ENCODE measurements around the gene CRTC2.

DNA sequence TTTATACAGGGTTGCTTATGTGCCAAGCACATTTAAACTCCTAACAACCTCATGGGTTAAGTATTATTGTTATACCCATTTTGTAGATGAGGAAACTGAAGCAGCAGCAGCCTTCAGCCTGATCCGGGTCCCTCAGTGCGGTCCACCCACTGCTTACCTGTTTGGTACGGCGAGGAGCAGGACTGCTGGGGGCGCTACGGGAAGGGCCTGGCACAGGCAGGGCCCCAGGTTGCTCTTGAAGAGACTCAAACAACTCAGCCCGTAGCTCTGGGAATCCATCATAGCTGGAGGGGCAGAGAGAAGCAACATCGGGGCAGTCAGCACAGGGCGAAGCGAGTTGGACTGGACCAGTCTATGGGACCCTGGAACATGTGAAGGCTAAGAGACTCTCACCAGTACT is 21.1 kb downstream of the CRTC2 start:
- TF ChIP-seq, protein P1, sequence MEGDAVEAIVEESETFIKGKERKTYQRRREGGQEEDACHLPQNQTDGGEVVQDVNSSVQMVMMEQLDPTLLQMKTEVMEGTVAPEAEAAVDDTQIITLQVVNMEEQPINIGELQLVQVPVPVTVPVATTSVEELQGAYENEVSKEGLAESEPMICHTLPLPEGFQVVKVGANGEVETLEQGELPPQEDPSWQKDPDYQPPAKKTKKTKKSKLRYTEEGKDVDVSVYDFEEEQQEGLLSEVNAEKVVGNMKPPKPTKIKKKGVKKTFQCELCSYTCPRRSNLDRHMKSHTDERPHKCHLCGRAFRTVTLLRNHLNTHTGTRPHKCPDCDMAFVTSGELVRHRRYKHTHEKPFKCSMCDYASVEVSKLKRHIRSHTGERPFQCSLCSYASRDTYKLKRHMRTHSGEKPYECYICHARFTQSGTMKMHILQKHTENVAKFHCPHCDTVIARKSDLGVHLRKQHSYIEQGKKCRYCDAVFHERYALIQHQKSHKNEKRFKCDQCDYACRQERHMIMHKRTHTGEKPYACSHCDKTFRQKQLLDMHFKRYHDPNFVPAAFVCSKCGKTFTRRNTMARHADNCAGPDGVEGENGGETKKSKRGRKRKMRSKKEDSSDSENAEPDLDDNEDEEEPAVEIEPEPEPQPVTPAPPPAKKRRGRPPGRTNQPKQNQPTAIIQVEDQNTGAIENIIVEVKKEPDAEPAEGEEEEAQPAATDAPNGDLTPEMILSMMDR (conservative IDR thresholded peaks at IDR 0.05; ENCODE audit: low read depth, low read length) = no peak
- TF ChIP-seq EZH2 (IDR thresholded peaks at IDR 0.05; ENCODE audit: borderline replicate concordance, low read depth, low read length, poor library complexity, severe bottlenecking) = no peak
